Activated naive CD4-positive, alpha-beta T cell treated with anti-CD3 and anti-CD28 coated beads for 36 hours (primary cell): ENCODE measurements around the gene EPHA2. TPM values are rescaled to one million over a fixed set of nuclear protein-coding genes. Genes with fewer than 3 reads are reported as not detected.
"Not testable (repeated sequence)": the region's sequence is repeated elsewhere in the genome, so short reads cannot be mapped to it uniquely, and the experiment has no call there.

ENCODE experiments used
- CTCF ChIA-PET: fragments of 350-600 bp; sonication (Branson Sonifier 250); formaldehyde crosslinking; loops from one replicate; lab custom pipeline; 2021; ENCODE audit warnings: antibody characterized with exemption; lab: Charles Lee
- DNase-seq: peaks from one replicate; pipeline ENCODE4 v3.0.0-alpha.2; 2020
- H3K27ac Mint-ChIP-seq: one replicate; pipeline ENCODE4 v1.8.0; 2021; ENCODE audit warnings: mild to moderate bottlenecking, mixed read lengths
- H3K27me3 Mint-ChIP-seq: one replicate; pipeline ENCODE4 v1.8.0; 2021; ENCODE audit warnings: low read depth, mixed read lengths
- H3K36me3 Mint-ChIP-seq: one replicate; pipeline ENCODE4 v1.8.0; 2021; ENCODE audit warnings: low read depth, mixed read lengths
- H3K4me1 Mint-ChIP-seq: one replicate; pipeline ENCODE4 v1.8.0; 2021; ENCODE audit warnings: low read depth, mixed read lengths
- H3K4me3 Mint-ChIP-seq: one replicate; pipeline ENCODE4 v1.8.0; 2021; ENCODE audit warnings: mild to moderate bottlenecking, moderate library complexity, mixed read lengths
- H3K9me3 Mint-ChIP-seq: one replicate; pipeline ENCODE4 v1.8.0; 2021; ENCODE audit warnings: mixed read lengths
- intact Hi-C: fragments of 100-400 bp; cut with micrococcal nuclease; formaldehyde crosslinking; loops from one replicate; pipeline ENCODE4 v1.15.1; 2023
- total RNA-seq, 2 experiments: library from RNA; stranded (reverse); gene quantifications; one replicate each; pipeline ENCODE4 v1.2.3, GENCODE V29; 2021

EPHA2 gene
- total RNA-seq, 2 experiments from 2014 or later, result 0.29 to 0.54 TPM

DNA sequence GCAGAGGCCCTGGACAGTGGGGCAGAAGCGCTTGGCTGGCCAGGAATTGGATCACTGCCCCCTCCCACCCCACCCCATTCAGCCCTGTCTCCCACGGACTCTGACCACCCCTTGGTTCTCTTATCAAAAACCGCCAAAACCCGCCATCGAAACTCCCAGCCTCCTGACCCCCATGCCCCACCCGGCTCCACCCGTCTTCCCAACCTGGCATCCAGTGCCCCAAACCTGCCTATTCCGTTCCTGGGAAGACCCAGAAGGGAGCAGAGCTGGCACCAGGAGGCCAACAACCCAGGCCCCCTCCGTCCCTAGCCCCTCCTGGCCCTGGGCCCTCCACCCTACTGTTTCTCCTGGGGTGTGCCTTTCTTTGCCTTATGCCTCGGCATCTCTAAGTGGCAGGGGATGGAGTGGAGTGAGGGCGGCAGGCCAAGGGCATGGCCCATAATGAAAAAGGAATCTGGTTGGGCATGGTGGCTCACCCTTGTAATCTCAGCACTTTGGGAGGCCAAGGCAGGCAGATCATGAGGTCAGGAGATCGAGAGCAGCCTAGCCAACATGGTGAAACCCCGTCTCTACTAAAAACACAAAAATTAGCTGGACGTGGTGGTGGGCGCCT lies 16.5 kb upstream of the EPHA2 start:
- CTCF ChIA-PET, result no interaction called here
- peaks cover 16% of the 10 kb centered on the region for H3K4me1 Mint-ChIP-seq
- H3K9me3 Mint-ChIP-seq, result no peaks in the 10 kb centered on the region
- intact Hi-C loops, result no loop called here
- DNase-seq, result no peak
- H3K36me3 Mint-ChIP-seq, result no peaks in the 10 kb centered on the region
- H3K4me3 Mint-ChIP-seq, result no peak overlapping the region
- H3K27me3 Mint-ChIP-seq, result no peaks in the 10 kb centered on the region
- no peak overlapping the region for H3K27ac Mint-ChIP-seq

DNA sequence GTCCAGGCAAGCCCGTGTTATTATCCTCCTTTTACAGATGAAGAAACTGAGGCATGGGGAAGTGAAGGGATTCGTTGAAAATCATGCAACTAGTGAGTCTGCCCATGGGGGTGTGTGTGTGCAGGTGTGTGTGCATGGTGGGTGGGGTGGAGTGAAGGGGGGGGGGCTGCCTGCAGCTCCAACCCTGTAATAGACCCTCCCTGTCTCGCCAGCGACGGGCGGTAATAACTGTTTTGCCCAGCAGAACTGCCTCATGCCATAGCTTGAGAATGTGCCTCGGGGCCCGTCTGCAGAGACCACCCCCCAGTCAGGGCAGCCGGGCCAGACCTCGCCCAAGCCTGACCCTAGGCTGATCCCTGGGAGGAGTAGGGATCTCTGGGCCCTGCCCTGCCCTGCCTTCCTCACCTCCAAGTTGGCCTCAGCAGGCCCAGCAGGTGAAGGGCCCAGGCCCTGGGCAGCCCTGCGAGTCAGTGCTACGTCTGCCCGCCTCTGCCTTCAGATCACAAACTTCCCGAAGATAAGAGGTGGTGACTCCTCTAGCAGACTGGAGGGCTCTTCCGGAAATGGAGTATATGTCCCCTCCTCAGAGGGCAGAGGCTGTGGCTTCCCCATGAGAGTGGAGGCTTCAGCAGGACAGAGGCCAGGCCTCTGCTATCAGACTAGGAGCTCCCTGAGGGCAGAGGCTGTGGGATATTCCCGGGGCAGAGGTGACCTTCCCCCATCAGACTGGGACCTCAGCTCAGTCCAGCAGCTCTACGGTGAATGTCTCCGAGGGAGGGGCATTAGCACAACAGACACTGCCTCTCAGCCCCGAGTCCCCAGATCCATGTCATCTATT lies 15.7 kb upstream of the EPHA2 start:
- DNase-seq, result no peak
- Mint-ChIP-seq H3K27me3 (no peaks in the 10 kb centered on the region), H3K27ac (no peak overlapping the region), H3K36me3 (no peaks in the 10 kb centered on the region), H3K9me3 (no peaks in the 10 kb centered on the region), H3K4me1 (peaks cover 16% of the 10 kb centered on the region), H3K4me3 (no peak overlapping the region)
- CTCF ChIA-PET, result no interaction called here
- intact Hi-C loops, result no loop called here

DNA sequence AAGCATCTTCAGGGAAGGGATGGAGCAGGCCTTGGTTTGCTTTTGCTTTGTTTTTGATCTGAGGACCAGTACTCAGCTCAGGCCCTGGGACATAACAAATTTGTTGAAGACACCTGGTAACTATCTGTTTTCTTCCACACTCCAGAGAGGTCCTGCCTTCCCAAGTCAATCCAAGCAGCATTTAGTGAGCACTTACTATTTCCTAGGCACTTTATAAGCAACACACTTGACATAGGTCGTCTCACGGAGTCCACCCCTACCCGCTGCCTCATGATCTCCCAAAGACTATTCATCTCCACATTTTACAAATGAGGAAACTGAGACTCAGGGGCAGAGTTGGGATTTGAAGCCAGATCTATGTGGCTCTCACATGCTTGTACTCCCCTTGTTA lies 14.4 kb upstream of the EPHA2 start:
- no peaks in the 10 kb centered on the region for H3K27me3 Mint-ChIP-seq
- H3K4me1 Mint-ChIP-seq, result peaks cover 27% of the 10 kb centered on the region
- intact Hi-C loops, result no loop called here
- H3K27ac Mint-ChIP-seq, result no peak overlapping the region
- H3K9me3 Mint-ChIP-seq, result no peaks in the 10 kb centered on the region
- no peaks in the 10 kb centered on the region for H3K36me3 Mint-ChIP-seq
- no peak overlapping the region for H3K4me3 Mint-ChIP-seq
- no peak for DNase-seq
- CTCF ChIA-PET, result no interaction called here

DNA sequence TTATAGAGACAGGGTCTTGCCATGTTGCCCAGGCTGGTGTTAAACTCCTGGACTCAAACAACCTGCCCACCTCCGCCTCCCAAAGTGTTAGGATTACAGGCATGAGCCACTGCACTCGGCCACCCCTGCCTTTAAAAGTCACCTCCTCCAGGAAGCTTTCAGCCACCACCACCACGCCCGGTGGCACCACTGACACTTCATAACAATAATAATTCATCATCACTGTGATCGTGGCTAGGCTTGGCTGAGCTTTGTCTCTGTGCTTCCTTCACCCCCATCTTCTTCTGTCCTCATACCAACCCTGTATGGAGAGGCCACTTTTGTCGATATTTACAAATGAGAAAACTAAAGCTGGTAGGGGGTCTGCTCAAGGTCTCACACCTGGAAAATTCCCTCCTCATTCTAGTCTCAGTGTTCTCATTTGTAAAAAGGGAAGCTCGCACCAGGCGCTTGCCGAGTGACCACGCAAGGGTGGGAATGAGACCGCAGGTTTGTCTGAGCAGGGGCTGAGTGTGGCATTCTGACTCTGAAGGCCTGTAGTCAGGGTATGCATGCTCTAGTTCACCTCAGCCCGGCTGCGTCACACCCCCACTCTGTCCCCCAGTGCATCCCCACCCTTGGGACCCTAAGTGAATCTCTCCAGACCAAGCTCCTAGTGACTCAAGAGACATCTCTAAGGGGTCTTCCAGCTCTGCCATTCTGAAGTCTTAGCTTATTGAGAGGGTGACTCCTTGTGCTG lies 12.9 kb upstream of the EPHA2 start:
- Mint-ChIP-seq H3K4me1 (peaks cover 40% of the 10 kb centered on the region), H3K27ac (no peak overlapping the region), H3K36me3 (no peaks in the 10 kb centered on the region), H3K9me3 (no peaks in the 10 kb centered on the region), H3K27me3 (no peaks in the 10 kb centered on the region), H3K4me3 (peak overlapping the region; percentile 60)
- CTCF ChIA-PET, result interaction anchor here (0.6 to 2.1 kb wide), 3 partner anchors 86 to 154 kb away, joined by 3 to 10 read pairs (median 6); no protein-coding TSS in a partner anchor
- DNase-seq, result peak; percentile 58
- intact Hi-C loops, result loop anchor here (2.0 to 10.0 kb wide), 4 partner anchors 38 to 644 kb away; partner anchors contain the start of genes CASP9, DNAJC16 and SZRD1

DNA sequence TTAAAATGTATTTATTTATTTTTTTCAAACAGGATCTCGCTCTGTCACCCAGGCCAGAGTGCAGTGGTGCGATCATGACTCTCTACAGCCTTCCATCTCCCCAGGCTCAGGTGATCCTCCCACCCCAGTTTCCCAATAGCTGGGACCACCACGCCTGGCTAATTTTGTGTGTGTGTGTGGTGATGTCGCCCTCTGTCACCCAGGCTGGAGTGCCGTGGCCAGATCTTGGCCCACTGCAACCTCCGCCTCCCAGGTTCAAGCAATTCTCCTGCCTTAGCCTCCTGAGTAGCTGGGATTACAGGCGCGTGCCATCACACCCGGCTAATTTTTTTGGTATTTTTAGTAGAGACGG lies 12.3 kb upstream of the EPHA2 start:
- H3K36me3 Mint-ChIP-seq, DNase-seq, H3K9me3 Mint-ChIP-seq, H3K27ac Mint-ChIP-seq, H3K27me3 Mint-ChIP-seq: not testable (repeated sequence)
- intact Hi-C loops, result loop anchor here (2.0 to 10.0 kb wide), 4 partner anchors 39 to 643 kb away; partner anchors contain the start of genes CASP9, DNAJC16 and SZRD1
- Mint-ChIP-seq H3K4me3 (peak overlapping the region; percentile 60), H3K4me1 (peaks cover 44% of the 10 kb centered on the region)
- CTCF ChIA-PET, result interaction anchor here (0.5 to 2.1 kb wide), 5 partner anchors 86 to 176 kb away, joined by 3 to 10 read pairs (median 4); no protein-coding TSS in a partner anchor

DNA sequence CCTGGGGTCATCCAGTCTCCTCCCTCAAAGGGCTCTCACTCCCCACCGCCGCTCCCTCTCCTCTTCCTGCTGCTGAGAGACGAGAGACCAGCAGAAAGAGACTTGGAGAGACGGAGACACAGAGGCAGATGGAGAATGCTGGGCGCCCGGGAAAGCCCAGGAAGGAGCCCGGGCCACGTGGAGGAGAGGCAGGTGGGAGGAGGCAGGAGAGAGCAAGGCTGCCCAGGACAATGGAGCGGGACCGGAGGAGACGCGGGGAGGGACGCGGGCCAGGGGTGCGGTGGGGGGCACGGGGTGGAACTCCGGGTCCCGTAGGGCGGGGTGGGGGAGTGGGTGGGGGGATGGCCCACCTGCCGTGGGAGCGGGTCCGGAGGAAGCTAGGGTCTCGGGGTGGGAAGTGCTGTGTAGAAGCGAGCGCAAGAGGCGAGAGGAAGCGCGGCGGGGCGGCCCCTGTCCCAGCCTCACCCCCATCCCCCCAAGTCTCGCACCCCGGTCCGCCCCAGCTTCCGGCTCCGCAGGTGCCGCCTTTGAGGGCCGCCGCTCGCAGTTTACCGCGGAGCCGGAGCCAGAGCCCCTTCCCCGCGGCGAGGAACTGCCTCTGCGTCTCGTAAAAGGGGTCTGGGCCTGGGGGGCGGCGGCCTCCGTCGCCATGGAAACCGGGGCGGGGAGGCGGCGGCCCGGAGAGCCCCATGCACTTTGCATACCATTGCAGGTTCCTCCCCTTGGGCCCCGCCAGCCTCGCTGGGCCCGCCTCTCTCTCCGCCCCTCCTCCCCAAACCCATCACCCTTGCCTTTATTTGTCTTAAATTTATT lies 11.7 kb upstream of the EPHA2 start:
- Mint-ChIP-seq H3K9me3 (no peaks in the 10 kb centered on the region), H3K27me3 (no peaks in the 10 kb centered on the region), H3K4me3 (peak overlapping the region; percentile 60), H3K4me1 (peaks cover 50% of the 10 kb centered on the region), H3K36me3 (no peaks in the 10 kb centered on the region), H3K27ac (no peak overlapping the region)
- intact Hi-C loops, result loop anchor here (2.0 to 10.0 kb wide), 4 partner anchors 39 to 643 kb away; partner anchors contain the start of genes CASP9, DNAJC16 and SZRD1
- CTCF ChIA-PET, result interaction anchor here (0.5 to 2.1 kb wide), 3 partner anchors 88 to 176 kb away, joined by 3 to 10 read pairs (median 4); no protein-coding TSS in a partner anchor
- peak; percentile 76 for DNase-seq

DNA sequence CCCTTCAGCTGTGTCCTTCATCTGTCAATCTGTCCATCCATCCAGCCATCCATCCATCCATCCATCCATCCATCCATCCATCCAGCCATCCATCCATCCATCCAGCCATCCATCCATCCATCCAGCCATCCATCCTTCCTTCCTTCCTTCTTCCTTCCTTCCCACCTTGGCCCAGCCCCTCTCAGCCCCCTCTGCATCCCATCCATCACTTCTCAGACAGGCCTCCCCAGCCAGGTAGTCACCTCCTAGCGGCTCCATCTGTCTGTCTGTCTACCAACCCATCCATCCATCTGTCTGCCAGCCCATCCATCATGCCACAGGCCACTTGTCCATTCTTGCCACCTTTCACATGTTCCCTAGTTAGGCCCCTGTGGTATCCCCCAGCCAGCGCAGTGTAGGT lies 10.2 kb upstream of the EPHA2 start:
- Mint-ChIP-seq H3K9me3 (no peaks in the 10 kb centered on the region), H3K36me3 (no peaks in the 10 kb centered on the region), H3K27me3 (no peaks in the 10 kb centered on the region), H3K4me3 (no peak overlapping the region), H3K27ac (no peak overlapping the region), H3K4me1 (peaks cover 60% of the 10 kb centered on the region)
- CTCF ChIA-PET, result interaction anchor here (0.9 kb wide), 2 partner anchors 39 to 87 kb away, joined by 3 to 4 read pairs; no protein-coding TSS in a partner anchor
- intact Hi-C loops, result loop anchor here (10.0 kb wide), 3 partner anchors 199 to 641 kb away; partner anchors contain the start of genes CASP9, DNAJC16 and SZRD1
- DNase-seq, result no peak

DNA sequence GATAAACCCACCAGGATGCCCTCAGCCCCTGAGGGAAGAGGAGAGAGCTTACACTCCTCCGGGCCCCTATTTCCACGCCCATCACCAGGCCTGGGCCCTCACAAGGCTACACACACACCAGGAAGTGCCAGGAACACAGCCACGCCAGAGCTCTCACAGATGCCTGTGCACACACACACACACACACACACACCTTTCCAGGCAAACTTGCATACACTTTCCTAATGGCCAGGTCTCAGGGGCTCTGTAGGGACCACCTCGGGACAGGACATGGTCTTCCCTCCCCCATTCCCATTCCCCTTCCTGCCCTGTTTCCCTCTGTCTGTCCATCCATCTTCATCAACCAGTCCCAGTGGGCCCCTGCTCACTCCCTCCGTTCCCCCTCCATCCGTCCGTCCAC lies 9.7 kb upstream of the EPHA2 start:
- Mint-ChIP-seq H3K36me3 (no peaks in the 10 kb centered on the region), H3K4me3 (no peak overlapping the region), H3K27ac (no peak overlapping the region), H3K4me1 (peaks cover 60% of the 10 kb centered on the region), H3K27me3 (no peaks in the 10 kb centered on the region), H3K9me3 (no peaks in the 10 kb centered on the region)
- no peak for DNase-seq
- CTCF ChIA-PET, result interaction anchor here (0.9 kb wide), 1 partner anchor 87 kb away, joined by 4 read pairs; no protein-coding TSS in a partner anchor
- intact Hi-C loops, result loop anchor here (10.0 kb wide), 3 partner anchors 199 to 641 kb away; partner anchors contain the start of genes CASP9, DNAJC16 and SZRD1

DNA sequence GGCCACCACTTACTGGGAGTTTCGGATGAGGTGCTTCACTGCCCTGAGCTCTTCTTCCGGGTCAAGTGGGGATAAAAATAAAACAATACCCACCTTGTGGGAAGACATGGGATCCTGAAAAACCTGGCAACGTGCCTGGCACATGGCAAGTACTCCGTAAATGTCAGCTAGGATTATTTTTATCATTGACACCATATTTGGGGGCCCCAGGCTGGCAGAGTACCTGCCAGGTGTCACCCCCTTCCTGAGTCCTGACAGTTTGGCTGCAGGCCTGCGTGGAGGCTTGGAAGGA lies 9.2 kb upstream of the EPHA2 start:
- intact Hi-C loops, result loop anchor here (10.0 kb wide), 3 partner anchors 200 to 640 kb away; partner anchors contain the start of genes CASP9, DNAJC16 and SZRD1
- H3K27me3 Mint-ChIP-seq, result no peaks in the 10 kb centered on the region
- peaks cover 60% of the 10 kb centered on the region for H3K4me1 Mint-ChIP-seq
- H3K4me3 Mint-ChIP-seq, result no peak overlapping the region
- no peaks in the 10 kb centered on the region for H3K36me3 Mint-ChIP-seq
- H3K9me3 Mint-ChIP-seq, result no peaks in the 10 kb centered on the region
- no peak for DNase-seq
- CTCF ChIA-PET, result no interaction called here
- no peak overlapping the region for H3K27ac Mint-ChIP-seq

DNA sequence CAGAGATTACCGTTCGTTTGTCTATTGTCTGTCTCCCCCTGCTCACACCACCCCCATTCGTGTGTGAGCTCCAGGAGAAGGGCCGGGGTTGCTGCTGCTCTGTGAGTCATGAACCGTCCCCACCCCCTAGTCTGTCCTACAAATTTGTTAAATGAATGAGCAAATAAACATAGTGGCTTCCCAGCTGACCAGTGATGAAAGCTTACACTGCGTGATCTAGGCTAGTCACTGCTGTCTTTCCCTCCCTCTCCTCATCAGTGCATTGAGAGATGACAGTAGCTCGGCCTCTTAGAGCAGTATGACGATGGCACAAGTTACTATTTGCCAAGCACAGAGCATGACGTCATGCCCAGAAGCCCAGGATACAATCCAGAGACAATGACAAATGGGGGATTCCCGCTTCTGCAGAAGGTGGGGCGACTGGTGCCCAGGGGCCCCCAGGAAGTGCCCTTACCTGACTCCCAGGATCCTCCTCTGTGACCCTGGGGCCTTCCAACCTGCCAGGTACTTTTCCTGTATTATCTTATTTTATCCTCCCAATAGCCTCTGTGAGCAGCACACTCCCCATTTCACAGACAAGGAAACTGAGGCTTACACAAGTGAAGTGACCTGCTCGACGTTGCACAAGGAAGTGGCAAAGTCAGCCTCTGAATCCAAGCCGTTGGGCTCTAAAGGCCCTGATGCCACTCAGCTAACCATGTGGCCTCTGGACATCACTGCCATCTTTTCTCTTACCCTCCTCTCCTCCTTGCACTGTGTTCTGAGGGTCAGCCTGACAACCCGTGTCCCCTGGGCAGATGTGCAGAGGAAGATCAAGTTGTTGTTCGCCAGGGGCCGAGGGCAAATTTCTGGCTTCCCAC lies 8.6 kb upstream of the EPHA2 start:
- Mint-ChIP-seq H3K36me3 (no peaks in the 10 kb centered on the region), H3K4me1 (peaks cover 58% of the 10 kb centered on the region), H3K4me3 (no peak overlapping the region), H3K9me3 (no peaks in the 10 kb centered on the region), H3K27ac (no peak overlapping the region), H3K27me3 (no peaks in the 10 kb centered on the region)
- CTCF ChIA-PET, result no interaction called here
- intact Hi-C loops, result loop anchor here (10.0 kb wide), 3 partner anchors 200 to 640 kb away; partner anchors contain the start of genes CASP9, DNAJC16 and SZRD1
- DNase-seq, result peak; percentile 69
